GM18861 (cell line): ENCODE results near the gene PTPRC.
"Not testable (repeated sequence)": the region's sequence is repeated elsewhere in the genome, so short reads cannot be mapped to it uniquely, and the experiment has no call there.

Experiments used
- ATAC-seq: cut with Tn5 transposase; IDR thresholded peaks from one replicate; pipeline ENCODE4 v1.9.1; 2021; ENCODE audit not compliant: unreplicated experiment

The PTPRC gene, protein sequence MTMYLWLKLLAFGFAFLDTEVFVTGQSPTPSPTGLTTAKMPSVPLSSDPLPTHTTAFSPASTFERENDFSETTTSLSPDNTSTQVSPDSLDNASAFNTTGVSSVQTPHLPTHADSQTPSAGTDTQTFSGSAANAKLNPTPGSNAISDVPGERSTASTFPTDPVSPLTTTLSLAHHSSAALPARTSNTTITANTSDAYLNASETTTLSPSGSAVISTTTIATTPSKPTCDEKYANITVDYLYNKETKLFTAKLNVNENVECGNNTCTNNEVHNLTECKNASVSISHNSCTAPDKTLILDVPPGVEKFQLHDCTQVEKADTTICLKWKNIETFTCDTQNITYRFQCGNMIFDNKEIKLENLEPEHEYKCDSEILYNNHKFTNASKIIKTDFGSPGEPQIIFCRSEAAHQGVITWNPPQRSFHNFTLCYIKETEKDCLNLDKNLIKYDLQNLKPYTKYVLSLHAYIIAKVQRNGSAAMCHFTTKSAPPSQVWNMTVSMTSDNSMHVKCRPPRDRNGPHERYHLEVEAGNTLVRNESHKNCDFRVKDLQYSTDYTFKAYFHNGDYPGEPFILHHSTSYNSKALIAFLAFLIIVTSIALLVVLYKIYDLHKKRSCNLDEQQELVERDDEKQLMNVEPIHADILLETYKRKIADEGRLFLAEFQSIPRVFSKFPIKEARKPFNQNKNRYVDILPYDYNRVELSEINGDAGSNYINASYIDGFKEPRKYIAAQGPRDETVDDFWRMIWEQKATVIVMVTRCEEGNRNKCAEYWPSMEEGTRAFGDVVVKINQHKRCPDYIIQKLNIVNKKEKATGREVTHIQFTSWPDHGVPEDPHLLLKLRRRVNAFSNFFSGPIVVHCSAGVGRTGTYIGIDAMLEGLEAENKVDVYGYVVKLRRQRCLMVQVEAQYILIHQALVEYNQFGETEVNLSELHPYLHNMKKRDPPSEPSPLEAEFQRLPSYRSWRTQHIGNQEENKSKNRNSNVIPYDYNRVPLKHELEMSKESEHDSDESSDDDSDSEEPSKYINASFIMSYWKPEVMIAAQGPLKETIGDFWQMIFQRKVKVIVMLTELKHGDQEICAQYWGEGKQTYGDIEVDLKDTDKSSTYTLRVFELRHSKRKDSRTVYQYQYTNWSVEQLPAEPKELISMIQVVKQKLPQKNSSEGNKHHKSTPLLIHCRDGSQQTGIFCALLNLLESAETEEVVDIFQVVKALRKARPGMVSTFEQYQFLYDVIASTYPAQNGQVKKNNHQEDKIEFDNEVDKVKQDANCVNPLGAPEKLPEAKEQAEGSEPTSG (N-terminal part only)

DNA sequence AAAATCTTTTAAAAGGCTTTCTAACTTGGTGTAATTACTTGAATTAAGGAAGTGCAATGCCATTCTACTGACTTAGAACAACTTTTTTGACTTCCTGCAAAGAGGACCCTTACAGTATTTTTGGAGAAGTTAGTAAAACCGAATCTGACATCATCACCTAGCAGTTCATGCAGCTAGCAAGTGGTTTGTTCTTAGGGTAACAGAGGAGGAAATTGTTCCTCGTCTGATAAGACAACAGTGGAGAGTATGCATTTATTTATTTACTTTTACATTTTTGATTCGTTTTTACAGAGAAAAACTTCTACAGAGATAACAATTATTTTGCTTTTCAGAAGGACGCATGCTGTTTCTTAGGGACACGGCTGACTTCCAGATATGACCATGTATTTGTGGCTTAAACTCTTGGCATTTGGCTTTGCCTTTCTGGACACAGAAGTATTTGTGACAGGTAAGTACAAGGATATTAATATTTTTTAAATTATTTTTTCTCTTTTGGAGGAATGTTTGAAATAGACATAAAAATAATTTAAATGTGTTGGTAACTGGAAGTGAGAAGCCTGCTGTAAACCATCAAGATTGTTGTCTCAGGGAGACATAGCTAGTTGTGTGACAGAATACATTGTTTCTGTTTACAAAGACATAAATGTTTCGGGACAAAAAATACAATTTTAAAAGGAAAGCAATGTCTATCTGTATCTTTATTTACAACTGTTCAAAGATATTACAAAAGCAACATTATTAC lies at the start of gene PTPRC:
PTPRC (plus strand) TSS at position 147 of the 742 bp plus-strand sequence; CDS start at position 376, 229 bp downstream.
- ATAC-seq: peak; percentile 78

DNA sequence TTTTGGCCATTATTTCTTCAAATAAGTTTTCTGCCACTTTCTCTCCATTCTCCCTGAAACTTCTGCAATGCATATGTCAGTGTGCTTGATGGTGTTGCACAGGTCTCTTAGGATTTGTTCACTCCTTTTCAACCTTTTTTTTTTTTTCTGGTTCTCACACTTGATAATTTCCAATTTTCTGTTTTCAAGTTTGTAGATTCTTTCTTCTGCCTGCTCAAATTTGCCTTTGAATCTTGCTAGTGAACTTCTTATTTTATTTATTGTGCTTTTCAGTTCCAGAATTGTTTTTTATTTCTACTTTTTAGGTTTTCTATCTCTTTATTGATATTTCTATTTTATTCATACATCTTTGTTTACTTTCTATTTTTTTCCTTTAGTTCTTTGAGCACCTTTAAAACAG lies 48.4 kb upstream of the PTPRC start:
- no peak for ATAC-seq

DNA sequence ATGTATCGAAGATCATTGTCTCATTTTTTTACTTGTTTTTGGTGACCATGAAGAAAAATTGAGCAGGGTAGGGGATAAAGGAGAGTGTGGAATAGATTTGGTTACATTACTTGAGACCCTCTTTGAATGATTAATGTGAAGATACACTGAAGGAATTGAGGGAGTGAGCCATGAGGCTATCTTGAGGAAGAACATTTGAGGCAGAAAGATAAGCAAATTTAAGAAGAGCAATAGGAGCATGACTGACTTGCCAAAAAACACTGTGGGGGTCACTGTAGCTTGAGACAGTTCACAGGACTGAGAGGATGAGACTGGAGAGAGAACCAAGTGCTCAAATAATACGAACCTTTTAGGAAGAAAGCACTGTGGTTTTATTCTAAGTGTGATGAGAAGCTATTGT lies 43.1 kb upstream of the PTPRC start:
- ATAC-seq: no peak

DNA sequence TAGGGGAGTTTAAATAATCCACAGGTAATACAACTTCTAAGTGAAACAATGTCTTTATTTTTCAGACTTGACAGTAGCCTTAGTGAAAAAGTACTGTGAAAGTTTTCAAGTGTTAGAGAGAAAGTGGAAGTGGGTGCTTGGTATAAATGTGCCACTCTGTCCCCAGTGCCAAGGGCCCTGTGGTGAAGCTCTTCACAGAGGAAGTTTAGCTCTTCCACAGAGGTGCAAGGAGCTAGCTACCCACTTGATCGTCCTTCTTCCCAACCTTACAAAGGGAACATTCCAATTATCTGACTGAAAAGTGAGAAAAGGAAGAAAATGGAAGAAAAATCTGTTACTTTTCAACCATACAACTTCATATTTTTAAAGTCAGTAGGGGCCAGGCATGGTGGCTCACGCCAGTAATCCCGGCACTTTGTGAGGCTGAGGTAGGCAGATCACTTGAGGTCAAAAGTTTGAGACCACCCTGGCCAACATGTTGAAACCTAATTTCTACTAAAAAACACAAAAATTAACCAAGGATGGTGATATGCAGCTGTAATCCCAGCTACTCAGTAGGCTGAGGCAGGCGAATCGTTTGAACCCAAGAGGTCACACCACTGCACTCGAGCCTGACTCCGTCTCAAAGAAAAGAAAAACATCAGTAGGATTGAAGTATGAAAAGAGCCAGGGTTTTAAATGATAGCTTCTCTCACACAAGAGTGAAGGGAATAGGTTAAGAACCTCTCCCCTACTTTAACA lies 41.0 kb upstream of the PTPRC start:
- peak; percentile 27 for ATAC-seq

DNA sequence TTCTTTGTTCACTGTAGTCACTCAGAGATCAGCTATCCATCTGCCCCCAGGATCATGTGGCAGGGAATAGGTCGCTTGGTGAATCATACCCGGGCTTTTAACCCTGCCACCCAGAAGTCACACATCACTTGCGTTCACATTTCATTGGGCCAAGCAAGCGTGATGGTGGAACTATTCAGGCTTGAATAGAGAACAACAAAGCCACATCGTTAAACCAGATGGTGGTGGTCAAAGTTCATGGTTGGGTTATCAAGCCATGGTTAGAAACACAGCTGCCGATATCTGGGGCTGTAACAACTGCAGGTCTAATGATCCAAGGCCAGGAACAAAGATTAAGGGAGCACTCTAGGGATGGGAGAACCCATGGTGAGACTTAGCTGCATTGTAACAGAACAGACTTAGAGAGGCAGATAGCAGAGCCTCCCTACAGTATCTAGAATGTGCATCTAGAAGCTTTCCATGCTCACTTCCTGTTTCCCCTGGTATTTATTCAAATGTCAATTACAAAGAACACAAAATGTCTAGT lies 40.0 kb upstream of the PTPRC start:
- ATAC-seq: peak; percentile 78

DNA sequence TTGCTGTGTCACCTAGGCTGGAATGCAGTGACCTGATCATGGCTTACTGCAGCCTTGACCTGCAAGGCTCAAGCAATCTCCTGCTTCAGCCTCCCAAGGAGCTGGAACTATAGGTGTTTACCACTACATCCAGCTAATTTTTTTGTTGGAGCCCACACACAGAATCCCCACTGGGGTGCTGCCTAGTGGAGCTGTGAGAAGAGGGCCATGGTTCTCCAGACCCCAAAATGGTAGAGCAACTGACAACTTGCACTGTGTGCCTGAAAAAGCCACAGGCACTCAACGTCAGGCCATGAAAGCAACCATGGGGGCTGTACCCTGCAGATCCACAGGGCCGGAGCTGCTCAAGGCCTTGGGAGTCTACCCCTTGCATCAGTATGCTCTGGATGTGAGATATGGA lies 39.1 kb upstream of the PTPRC start:
- ATAC-seq: no peak

DNA sequence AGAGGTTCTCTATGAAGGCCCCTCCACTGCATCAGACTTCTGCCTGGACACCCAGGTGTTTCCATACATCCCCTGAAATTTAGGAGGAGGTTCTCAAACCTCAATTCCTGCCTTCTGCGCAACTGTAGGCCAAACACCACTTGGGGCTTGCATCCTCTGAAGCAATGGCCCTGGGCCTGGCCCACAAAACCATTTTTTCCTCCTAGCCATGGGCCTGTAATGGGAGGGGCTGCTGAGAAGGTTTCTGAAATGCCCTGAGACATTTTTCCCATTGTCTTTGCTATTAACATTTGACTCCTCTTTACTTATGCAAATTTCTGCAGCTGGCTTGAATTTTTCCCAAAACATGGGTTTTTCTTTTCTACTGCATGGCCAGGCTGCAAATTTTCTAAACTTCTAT lies 37.9 kb upstream of the PTPRC start:
- ATAC-seq: no peak

DNA sequence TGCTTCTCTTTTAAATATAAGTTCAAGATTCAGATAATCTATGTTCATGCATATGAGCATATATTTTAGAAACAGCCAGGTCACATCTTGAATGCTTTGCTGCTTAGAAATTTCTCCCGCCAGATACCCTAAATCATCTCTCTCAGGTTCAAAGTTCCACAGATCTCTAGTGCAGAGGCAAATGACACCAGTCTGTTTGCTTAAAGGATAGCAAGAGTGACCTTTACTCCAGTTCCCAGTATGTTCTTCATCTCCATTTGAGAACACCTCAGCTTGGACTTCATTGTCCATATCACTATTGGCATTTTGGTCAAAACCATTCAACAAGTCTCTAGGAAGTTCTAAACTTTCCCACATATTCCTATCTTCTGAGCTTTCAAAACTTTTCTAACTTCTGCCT lies 37.5 kb upstream of the PTPRC start:
- ATAC-seq: not testable (repeated sequence)

DNA sequence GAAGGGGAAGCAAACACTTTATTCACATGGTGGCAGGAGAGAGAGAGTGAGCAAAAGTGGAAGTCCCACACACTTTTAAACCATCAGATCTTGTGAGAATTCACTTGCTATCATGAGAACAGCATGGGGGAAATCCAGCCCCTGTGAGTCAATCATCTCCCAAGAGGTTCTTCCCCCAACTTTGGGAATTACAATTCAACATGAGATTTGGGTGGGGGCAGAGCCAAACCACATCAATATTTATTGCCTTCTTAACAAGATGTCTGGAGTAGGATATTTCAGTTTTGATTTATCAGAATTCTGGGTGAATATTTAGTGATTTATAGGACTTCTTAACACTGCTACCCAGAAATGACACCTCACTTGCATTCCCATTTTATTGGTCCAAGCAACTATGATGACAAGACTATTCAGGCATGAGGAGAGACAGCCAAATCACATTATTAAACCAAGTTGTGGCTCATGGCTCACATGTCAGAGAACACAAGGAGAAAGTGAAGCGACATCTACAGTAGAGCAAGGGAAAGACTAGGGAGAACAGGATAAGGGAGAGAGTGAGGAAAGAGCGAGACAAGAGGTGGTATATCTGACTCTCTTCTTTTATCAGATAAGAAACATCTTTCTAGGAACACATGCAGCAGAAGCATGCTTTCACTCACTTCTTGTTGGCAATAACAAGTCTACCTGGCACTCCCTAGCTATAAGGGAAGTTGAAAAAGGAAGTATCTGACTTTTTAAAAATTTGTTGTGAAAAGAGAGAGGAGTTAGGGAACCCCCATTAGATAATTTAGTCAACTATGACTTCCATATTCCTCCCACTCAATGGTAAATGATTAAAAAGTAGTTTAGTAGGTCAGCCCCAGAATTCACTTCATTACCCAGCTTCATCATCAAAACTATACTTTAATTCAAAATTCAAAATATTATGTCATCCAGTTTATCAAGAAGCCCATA lies 36.6 kb upstream of the PTPRC start:
- ATAC-seq: peak; percentile 24

DNA sequence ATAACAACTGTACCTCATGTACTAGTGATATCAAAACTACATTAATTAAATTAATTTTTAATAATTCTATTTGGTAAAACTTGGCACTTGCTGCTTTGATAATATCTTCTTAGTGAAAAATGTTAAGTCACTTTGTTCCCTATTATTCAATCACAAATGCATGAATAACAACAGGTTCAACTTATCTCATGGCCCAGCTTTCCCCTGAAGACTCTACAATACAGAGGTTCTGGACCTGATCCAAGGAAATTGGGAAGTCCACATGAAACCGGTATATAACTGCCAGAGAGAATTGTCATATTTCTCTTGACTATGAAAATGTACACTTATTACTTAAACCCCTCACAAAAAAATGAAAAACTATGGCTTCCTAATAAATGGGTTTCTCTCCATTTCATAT lies 33.9 kb upstream of the PTPRC start:
- no peak for ATAC-seq

DNA sequence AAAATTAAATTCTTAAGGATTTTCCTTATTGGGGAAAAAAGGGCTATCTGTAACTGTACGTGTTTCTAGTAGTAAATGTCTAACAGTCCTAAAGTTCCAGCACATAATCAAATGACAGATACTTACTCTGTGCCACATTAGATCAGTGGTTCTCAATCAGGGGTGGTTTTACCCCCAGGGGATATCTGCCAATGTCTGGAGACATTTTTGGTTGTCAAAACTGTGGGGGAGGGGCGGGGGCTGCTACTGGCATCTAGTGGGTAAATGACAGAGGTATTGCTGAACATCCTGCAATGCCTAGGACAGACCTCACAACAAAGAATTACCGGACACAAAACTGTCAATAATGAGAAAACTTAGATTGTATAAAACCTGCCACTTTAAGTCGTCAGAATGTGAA lies 33.4 kb upstream of the PTPRC start:
- ATAC-seq: no peak

DNA sequence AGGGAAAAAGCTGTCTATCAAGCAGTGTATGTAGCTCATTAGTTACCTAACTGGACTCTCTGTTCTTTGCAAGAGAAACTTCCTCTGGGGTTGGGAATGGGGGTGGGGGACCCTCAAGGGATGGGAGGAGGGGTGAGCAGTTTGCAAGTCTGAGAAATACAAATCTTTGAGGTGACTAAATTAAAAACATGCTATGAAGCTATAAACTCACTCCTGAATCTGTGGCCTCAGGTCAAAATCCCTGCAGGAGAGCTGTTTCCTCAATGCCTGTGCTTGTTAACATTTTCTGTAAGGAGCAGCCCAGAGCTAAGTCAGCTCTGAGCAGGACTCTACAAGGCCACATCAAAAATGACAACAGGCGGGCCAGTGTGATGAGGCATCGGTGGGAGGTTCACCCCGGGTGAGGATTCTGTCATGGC lies 32.8 kb upstream of the PTPRC start:
- ATAC-seq: no peak

DNA sequence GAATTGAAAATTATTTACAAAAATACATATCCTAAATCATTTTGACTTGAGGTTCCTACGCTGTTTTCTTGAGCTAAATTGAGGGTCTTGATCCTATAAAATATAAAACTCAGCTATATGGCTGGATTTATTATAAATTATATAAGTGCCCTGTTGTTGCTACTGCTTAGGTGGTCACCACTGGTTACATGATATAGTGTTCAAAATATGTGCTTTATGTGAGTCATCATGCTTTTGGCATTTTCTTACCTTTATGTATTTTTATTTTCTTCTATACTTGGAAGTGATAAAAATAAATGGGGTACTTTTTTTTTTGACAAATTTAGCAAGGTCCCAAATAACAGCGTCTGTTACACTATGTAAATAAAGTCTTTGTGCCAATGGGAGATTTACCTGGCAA lies 31.1 kb upstream of the PTPRC start:
- no peak for ATAC-seq

DNA sequence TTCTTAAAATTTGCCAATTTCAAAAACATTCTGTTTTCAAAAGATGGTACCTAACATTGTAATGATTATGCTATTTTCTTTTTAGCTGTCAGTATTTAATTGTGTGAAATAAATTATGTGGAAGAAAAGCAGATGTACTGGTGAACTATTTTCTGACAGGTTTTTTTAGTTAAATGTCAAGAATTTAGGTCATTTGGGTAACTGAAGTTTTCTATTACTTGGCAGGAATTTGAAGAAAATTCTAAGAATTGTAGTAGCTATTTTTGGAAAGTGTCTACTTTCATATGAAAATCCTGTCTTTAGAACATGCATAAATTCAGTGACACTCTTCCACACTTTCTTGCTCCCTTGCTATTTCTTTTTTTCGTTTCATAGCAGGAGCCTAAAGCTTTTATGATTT lies 28.5 kb upstream of the PTPRC start:
- no peak for ATAC-seq

DNA sequence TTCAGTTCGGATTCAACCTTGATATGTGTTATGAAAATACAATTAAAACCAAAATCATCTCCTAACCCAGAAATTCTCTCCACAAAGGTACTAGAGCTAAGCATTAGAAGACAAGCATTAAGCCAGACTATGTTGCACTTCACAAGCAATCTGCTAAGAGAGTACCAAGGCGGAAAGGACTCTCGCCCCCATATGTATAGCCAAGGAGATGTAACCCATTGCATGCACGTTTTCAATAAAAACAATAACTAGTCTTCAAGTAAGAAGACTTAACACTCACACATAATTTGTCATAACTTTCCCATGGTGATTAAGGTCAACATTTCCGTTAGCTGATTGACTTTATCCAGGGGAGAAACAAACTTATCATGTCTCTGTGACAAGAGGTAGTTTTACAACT lies 27.6 kb upstream of the PTPRC start:
- no peak for ATAC-seq

DNA sequence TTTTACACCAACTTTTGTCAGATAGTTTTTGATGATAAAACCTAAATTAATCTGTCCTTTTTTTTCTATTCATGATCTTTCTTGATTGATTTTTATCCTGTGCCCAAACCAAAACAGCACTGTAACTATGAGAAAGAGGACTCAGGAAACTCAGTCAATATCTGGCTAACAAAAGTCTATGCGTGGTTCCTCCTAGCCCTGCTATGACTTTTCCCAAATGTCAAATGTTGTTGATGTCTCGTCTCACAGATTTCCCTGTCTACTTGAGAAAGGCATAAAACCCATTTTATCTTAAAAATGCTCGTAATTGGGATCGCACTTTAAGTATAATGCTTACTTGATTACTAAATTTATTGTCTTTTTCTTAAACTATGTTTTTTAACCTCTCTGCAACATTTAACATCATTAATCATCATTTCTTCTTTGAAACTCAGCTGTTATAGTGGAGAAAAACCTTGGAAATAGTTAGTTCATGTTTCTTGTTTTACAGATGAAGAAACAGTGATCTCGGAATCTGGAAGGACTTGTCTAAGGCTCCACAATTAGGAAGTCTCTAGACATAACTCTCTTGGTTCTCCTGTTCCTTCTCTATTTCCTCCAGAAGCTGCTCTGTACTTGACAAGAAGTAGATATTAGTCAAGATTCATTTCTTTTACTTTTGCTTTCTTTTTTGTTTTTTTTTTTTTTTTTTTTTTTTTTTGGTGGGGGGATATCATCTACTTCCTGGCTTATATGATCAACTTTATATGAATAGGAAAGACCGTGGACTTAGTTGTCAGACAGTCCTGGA lies 26.2 kb upstream of the PTPRC start:
- ATAC-seq: no peak

DNA sequence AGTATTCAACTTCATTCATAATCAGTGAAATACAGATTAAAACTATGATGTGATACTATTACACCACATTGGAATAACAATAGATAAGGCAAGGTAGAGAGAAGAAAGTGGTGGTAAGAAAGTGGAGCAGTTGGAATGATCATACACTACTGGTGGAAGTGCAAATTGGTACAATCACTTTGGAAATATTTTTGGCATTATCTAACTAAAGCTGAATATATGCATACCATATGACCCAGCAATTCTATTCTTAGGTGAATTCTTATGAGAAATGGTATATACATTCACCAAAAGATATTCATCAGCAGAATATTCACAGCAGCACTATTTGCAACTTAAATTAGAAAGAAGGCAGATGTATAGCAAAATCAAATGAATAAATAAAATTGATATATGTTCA lies 21.4 kb upstream of the PTPRC start:
- ATAC-seq: no peak
